HEK293 (cell line): ENCODE data around the gene FOXP1.

Experiments
- CTCF ChIA-PET: fragments of 350-600 bp; formaldehyde crosslinking; extraction: SDS; loops from one replicate; lab custom pipeline; 2021; ENCODE audit warnings: antibody characterized with exemption; lab: Yijun Ruan, JAX
- POLR2A ChIA-PET: fragments of 300-600 bp; formaldehyde crosslinking; extraction: SDS; loops from one replicate; lab custom pipeline; 2020; ENCODE audit warnings: antibody characterized with exemption, inconsistent platforms; lab: Yijun Ruan, JAX
- H3K27ac ChIP-seq: fragments of 200-500 bp; sonication (Bioruptor generic); 2 replicates; pipeline ENCODE4 v1.5.1; 2014; ENCODE audit warnings: low read depth, low read length, control low read depth, inconsistent platforms; ENCODE audit errors: extremely low read depth
- H3K36me3 ChIP-seq, 2 experiments: fragments of 200-500 bp in 1 of 2; sonication (Bioruptor generic) in 1 of 2; 1 replicate in 1 of 2; 2 replicates in 1 of 2; pipeline ENCODE4 v1.5.1; 2014 to 2017; ENCODE audit warnings: inconsistent platforms in 2 of 2, low read length in 2 of 2; ENCODE audit not compliant: control insufficient read depth in 2 of 2, insufficient read depth in 1 of 2
- H3K4me1 ChIP-seq: fragments of 200-500 bp; sonication (Bioruptor generic); 2 replicates; pipeline ENCODE4 v1.5.1; 2014; ENCODE audit warnings: mild to moderate bottlenecking, low read length, inconsistent platforms; ENCODE audit not compliant: control insufficient read depth, insufficient read depth
- H3K4me3 ChIP-seq: 2 replicates; pipeline ENCODE4 v1.5.1; 2011; ENCODE audit warnings: low read depth, mild to moderate bottlenecking, control low read depth, low read length, moderate library complexity
- H3K9me3 ChIP-seq: fragments of 200-500 bp; sonication (Bioruptor generic); 2 replicates; pipeline ENCODE4 v1.5.1; 2014; ENCODE audit warnings: low read depth, low read length, inconsistent platforms; ENCODE audit not compliant: control insufficient read depth, insufficient read depth
- CTCF ChIP-seq: fragments of 450-650 bp; formaldehyde crosslinking; IDR thresholded peaks from 2 replicates; pipeline ENCODE4 v1.5.1; 2016; ENCODE audit warnings: missing biosample characterization, missing genetic modification characterization
- GLI4 ChIP-seq: fragments of 450-650 bp; formaldehyde crosslinking; IDR thresholded peaks from 2 replicates; pipeline ENCODE4 v1.5.1; 2016; ENCODE audit warnings: missing biosample characterization, missing genetic modification characterization
- GLIS2 ChIP-seq: fragments of 450-650 bp; formaldehyde crosslinking; IDR thresholded peaks from 2 replicates; pipeline ENCODE4 v1.5.1; 2016; ENCODE audit warnings: missing biosample characterization, missing genetic modification characterization
- INSM2 ChIP-seq: fragments of 450-650 bp; formaldehyde crosslinking; IDR thresholded peaks from 2 replicates; pipeline ENCODE4 v1.5.1; 2016; ENCODE audit warnings: missing biosample characterization, missing genetic modification characterization
- KLF16 ChIP-seq: fragments of 450-650 bp; formaldehyde crosslinking; IDR thresholded peaks from 2 replicates; pipeline ENCODE4 v1.5.1; 2017; ENCODE audit warnings: missing biosample characterization, missing genetic modification characterization
- RBAK ChIP-seq: fragments of 450-650 bp; formaldehyde crosslinking; IDR thresholded peaks from 2 replicates; pipeline ENCODE4 v1.5.1; 2016; ENCODE audit warnings: missing biosample characterization, missing genetic modification characterization
- ZBTB21 ChIP-seq: fragments of 450-650 bp; formaldehyde crosslinking; IDR thresholded peaks from 2 replicates; pipeline ENCODE4 v1.5.1; 2017; ENCODE audit warnings: missing biosample characterization, missing genetic modification characterization
- ZNF184 ChIP-seq: fragments of 450-650 bp; IDR thresholded peaks from 2 replicates; pipeline ENCODE4 v1.5.1; 2018; ENCODE audit warnings: missing biosample characterization, mild to moderate bottlenecking, missing genetic modification characterization
- ZNF248 ChIP-seq: fragments of 450-650 bp; formaldehyde crosslinking; IDR thresholded peaks from 2 replicates; pipeline ENCODE4 v1.5.1; 2017; ENCODE audit warnings: missing biosample characterization, missing genetic modification characterization
- ZNF280C ChIP-seq: fragments of 450-650 bp; formaldehyde crosslinking; IDR thresholded peaks from 2 replicates; pipeline ENCODE4 v1.5.1; 2016; ENCODE audit warnings: missing biosample characterization, missing genetic modification characterization
- ZNF292 ChIP-seq: fragments of 450-650 bp; formaldehyde crosslinking; IDR thresholded peaks from 2 replicates; pipeline ENCODE4 v1.5.1; 2016; ENCODE audit warnings: low read depth, missing biosample characterization, missing genetic modification characterization, borderline replicate concordance
- ZNF302 ChIP-seq: fragments of 450-650 bp; formaldehyde crosslinking; IDR thresholded peaks from 2 replicates; pipeline ENCODE4 v1.5.1; 2016; ENCODE audit warnings: missing biosample characterization, missing genetic modification characterization, low read depth
- ZNF394 ChIP-seq: fragments of 450-650 bp; formaldehyde crosslinking; IDR thresholded peaks from 2 replicates; pipeline ENCODE4 v1.5.1; 2016; ENCODE audit warnings: missing biosample characterization, missing genetic modification characterization, mild to moderate bottlenecking, moderate library complexity, borderline replicate concordance
- ZNF664 ChIP-seq: fragments of 450-650 bp; formaldehyde crosslinking; IDR thresholded peaks from 2 replicates; pipeline ENCODE4 v1.5.1; 2016; ENCODE audit warnings: missing biosample characterization, missing genetic modification characterization
- ZNF670 ChIP-seq: fragments of 450-650 bp; formaldehyde crosslinking; IDR thresholded peaks from 2 replicates; pipeline ENCODE4 v1.5.1; 2016; ENCODE audit warnings: missing biosample characterization, missing genetic modification characterization, low read depth
- ZNF776 ChIP-seq: fragments of 450-650 bp; formaldehyde crosslinking; IDR thresholded peaks from 2 replicates; pipeline ENCODE4 v1.5.0; 2017; ENCODE audit warnings: missing biosample characterization, missing genetic modification characterization, borderline replicate concordance
- ZNF785 ChIP-seq: fragments of 450-650 bp; formaldehyde crosslinking; IDR thresholded peaks from 2 replicates; pipeline ENCODE4 v1.5.1; 2016; ENCODE audit warnings: missing biosample characterization, missing genetic modification characterization
- ZSCAN16 ChIP-seq: fragments of 450-650 bp; formaldehyde crosslinking; IDR thresholded peaks from 2 replicates; pipeline ENCODE4 v1.5.1; 2016; ENCODE audit warnings: missing biosample characterization, missing genetic modification characterization
- ZSCAN23 ChIP-seq: fragments of 450-650 bp; formaldehyde crosslinking; IDR thresholded peaks from 2 replicates; pipeline ENCODE4 v1.5.1; 2016; ENCODE audit warnings: missing biosample characterization, missing genetic modification characterization
- ZXDB ChIP-seq: fragments of 450-650 bp; formaldehyde crosslinking; IDR thresholded peaks from 2 replicates; pipeline ENCODE4 v1.5.1; 2016; ENCODE audit warnings: missing biosample characterization, missing genetic modification characterization
- TF ChIP-seq, protein P1 (sequence below): fragments of 450-650 bp; formaldehyde crosslinking; IDR thresholded peaks from 2 replicates; pipeline ENCODE4 v1.5.1; 2016; ENCODE audit warnings: missing biosample characterization, missing genetic modification characterization, borderline replicate concordance

FOXP1 gene

GRCh38 chr3:71469138-71469435 lies 114.4 kb downstream of the FOXP1 start:
- no peaks in the 10 kb centered on the region; the same call in 1 of the 2 replicates for H3K4me1 ChIP-seq
- H3K27ac ChIP-seq: no peak overlapping the region
- no peak for TF ChIP-seq GLI4 (tag by site-specific recombination)
- no peak for TF ChIP-seq ZNF394
- TF ChIP-seq ZNF664 (tag by site-specific recombination): no peak
- no peak for TF ChIP-seq ZNF184
- no peak for TF ChIP-seq INSM2 (tag by site-specific recombination)
- no peak for TF ChIP-seq GLIS2 (tag by site-specific recombination)
- no peak for TF ChIP-seq ZNF292 (tag by site-specific recombination)
- TF ChIP-seq RBAK: no peak
- TF ChIP-seq ZNF280C (tag by site-specific recombination): no peak
- no peak for TF ChIP-seq KLF16
- TF ChIP-seq ZNF248 (tag by site-specific recombination): no peak
- TF ChIP-seq ZSCAN23 (tag by site-specific recombination): no peak
- no peak for TF ChIP-seq ZXDB
- H3K36me3 ChIP-seq: no peaks in the 10 kb centered on the region
- POLR2A ChIA-PET: no interaction called here
- no peak overlapping the region for H3K4me3 ChIP-seq
- no peaks in the 10 kb centered on the region for H3K9me3 ChIP-seq
- CTCF ChIA-PET: no interaction called here

GRCh38 chr3:71468311-71469137 lies 115.0 kb downstream of the FOXP1 start:
- CTCF ChIA-PET: no interaction called here
- POLR2A ChIA-PET: no interaction called here
- no peaks in the 10 kb centered on the region for H3K36me3 ChIP-seq
- no peaks in the 10 kb centered on the region; the same call in 1 of the 2 replicates for H3K4me1 ChIP-seq
- H3K9me3 ChIP-seq: no peaks in the 10 kb centered on the region
- no peak overlapping the region for H3K4me3 ChIP-seq
- H3K27ac ChIP-seq: no peak overlapping the region
- no peak for TF ChIP-seq ZNF776 (tag by site-specific recombination)
- TF ChIP-seq ZBTB21 (tag by site-specific recombination): no peak
- TF ChIP-seq, protein P1, sequence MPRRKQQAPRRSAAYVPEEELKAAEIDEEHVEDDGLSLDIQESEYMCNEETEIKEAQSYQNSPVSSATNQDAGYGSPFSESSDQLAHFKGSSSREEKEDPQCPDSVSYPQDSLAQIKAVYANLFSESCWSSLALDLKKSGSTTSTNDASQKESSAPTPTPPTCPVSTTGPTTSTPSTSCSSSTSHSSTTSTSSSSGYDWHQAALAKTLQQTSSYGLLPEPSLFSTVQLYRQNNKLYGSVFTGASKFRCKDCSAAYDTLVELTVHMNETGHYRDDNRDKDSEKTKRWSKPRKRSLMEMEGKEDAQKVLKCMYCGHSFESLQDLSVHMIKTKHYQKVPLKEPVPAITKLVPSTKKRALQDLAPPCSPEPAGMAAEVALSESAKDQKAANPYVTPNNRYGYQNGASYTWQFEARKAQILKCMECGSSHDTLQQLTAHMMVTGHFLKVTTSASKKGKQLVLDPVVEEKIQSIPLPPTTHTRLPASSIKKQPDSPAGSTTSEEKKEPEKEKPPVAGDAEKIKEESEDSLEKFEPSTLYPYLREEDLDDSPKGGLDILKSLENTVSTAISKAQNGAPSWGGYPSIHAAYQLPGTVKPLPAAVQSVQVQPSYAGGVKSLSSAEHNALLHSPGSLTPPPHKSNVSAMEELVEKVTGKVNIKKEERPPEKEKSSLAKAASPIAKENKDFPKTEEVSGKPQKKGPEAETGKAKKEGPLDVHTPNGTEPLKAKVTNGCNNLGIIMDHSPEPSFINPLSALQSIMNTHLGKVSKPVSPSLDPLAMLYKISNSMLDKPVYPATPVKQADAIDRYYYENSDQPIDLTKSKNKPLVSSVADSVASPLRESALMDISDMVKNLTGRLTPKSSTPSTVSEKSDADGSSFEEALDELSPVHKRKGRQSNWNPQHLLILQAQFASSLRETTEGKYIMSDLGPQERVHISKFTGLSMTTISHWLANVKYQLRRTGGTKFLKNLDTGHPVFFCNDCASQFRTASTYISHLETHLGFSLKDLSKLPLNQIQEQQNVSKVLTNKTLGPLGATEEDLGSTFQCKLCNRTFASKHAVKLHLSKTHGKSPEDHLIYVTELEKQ: no peak
- no peak for TF ChIP-seq ZNF302 (tag by site-specific recombination)
- TF ChIP-seq ZSCAN16 (tag by site-specific recombination): no peak
- TF ChIP-seq ZNF785: no peak
- TF ChIP-seq ZXDB: no peak
- TF ChIP-seq ZNF670 (tag by site-specific recombination): no peak
- TF ChIP-seq CTCF: no peak
